Anterior cingulate cortex (tissue), 58 donors: ENCODE measurements around the gene PDZRN3.

Experiments used
- DNase-seq, 58 donors: peaks; one replicate each; lab custom pipeline; 2025; lab: John Stamatoyannopoulos, UW

Gene PDZRN3

DNA sequence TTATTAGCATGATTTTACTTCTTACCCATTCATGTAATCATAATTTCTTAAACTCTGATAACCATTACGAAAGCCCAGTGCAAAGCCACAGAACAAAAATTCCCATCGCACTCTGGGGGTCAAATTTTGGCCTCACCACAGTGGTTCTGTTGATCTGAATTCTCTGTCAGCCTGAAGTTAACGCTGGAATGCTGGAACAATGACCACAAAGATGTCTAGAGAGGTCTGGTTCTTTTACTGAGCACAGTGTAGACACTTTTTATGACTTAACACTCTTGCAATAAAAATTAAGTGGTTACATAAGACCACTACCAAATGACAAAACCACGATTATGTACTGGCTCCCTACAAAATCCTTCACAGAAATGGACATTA lies 94.7 kb downstream of the PDZRN3 start:
- DNase-seq = no peak

DNA sequence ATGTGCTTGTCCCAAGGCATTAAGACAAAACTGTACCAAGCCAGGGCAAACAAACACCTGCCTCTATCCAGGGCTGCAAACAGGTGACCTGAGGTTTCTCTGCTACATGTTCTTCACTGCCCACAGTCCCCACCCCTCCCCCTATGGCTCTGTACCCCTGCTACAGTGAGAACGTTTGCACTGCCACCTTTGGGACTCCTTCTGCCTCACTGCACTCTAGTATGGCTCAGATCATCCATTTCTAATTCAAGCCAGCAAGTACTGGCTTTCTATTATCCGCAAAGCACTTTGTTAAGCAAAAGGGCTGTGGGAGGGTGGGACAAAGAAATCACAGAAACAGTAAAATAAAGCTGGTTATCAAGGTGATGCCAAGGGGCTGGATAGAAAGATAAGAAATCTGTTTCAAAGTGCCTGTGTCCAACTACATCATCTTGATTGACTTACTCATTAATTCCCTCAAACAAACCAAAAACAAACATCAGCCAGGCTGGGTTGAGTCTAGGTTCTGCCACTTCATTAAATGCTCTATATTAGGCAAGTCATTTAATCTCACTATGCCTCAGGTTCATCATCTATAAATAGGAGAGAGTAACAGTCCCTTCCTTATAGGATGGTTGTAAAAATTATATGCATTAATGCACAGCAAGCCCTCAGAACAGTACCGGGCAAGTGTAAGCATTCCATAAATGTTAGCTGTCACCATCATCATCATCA lies 95.3 kb downstream of the PDZRN3 start:
- DNase-seq = no peak

DNA sequence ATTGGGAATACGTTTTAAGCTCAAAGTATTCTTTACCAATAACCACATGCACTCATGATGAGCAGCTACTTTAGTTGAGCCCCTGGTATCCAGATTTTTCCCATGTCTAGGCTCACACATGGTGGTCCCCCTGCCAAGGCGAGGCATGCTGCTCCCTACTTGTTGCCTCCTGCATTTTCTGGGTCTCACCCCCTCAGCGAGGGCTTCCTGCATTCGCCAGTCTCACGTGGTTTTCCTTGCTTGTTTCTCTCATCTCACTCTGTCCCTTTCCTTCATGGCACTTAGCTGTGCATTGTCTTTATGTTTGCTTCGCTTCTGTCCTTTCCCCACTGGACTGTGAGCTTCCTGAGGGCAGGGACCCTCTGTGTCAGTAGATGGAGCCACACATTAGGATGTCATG lies 99.2 kb downstream of the PDZRN3 start:
- no peak for DNase-seq

DNA sequence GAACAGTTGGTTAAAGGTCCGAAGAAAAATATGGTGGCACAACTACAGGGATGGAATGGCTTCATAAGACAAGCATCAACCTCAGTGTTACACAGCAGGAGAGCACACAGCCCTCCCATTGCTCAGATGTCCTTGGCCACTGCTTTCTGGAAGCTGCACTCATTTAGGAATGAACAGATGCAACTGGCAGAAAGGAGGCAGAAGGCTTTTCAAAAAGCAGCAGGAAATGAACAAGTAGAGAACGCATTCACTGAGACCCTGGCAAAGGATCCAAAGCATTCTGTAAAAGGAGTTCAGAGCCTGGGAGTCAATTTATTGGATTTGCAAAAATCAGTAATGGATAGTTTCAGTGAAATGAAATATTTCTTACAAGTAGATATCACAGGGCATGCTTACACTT lies 101.1 kb downstream of the PDZRN3 start:
- peak in 5 of 58 donors; percentile 9 to 58 (median 26) for DNase-seq

DNA sequence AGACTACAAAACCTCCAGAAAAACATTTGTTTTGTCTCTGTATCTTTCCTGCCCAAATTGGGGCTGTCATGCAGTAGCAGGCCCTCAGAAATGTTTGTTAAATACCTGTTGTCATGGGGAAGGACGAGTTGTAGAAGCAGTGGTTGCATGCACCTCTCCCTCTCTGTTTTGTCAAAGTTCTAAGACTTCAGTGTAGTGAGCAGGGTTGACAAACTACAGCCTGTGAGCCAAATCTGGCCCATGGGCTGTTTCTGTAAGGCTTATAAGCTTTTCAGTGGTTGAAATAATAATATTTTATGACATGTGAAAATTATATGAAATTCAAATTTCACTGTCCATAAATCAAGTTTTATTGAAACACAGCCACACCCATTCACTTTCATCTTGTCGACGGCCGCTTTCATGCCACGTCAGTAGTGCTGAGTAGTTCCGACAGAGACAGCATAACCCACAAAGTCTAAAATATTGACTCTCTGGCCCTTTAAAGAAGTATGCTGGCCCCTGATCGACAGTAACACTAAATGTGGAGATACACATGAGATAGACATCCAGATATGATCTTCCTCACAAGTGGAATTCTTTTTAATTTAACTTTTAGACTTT lies 102.9 kb downstream of the PDZRN3 start:
- DNase-seq = no peak

DNA sequence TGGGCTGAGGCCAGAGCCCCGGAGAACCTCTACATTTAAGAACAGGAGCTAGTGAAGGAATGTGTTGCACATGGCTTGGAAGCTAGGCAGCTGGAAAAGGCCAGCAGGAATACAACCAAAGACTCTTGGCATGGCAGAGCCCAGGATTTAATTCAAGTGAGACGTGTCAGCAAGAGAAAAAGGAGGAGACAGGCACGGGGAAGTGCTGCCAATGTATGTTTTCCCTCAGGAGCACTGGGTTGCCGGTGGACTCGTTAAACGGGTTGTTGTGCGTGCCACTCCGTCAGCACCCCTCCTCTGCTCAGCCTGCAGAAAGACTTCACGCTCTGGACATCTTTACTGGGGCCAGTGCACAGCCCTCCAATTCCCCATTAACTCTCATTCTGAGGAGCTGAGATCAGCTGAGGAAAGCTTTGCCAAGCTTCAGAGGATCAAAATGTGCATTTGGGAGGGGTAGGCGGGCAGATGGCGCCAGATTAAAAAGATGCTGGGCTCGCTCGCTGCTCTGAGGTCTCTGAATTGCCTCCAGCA lies 103.7 kb downstream of the PDZRN3 start:
- peak in 47 of 58 donors; percentile 9 to 87 (median 53) for DNase-seq

DNA sequence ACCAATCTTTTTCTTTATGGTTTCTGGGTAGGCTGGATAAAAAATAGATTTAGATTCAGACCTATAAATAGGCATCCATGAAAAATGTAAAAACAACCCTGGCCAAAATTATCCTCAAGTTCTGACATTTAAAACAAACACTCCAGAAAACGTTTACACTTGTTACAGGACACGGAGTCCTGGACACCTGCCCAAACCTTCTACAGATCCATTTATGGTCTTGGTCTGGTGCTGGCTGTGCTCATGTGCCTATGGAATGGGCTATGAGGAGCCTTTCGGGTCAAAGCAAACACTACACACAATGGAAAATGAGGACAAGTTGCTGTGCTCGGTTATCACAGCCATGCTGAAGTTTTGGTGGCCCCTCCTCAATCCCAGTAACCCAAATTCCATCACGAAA lies 108.1 kb downstream of the PDZRN3 start:
- no peak for DNase-seq

DNA sequence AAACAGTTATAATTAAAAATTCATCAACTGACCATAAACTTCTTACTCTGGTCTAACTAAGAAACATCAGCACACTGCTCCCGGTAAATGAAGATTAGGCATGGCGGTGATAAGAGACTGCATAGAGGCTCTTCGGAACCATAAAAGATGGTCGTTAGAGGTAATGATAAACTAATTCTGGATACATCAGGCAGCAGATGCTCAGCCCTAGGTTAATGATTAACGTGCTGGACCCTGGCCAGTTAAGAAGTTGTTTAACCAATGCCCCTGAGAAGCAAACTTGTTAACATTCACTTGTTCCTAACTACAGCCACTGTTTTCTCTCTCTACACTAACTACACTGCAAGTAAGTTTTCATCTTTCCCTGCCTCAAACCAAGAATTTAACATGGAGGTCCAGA lies 111.5 kb downstream of the PDZRN3 start:
- DNase-seq = no peak

DNA sequence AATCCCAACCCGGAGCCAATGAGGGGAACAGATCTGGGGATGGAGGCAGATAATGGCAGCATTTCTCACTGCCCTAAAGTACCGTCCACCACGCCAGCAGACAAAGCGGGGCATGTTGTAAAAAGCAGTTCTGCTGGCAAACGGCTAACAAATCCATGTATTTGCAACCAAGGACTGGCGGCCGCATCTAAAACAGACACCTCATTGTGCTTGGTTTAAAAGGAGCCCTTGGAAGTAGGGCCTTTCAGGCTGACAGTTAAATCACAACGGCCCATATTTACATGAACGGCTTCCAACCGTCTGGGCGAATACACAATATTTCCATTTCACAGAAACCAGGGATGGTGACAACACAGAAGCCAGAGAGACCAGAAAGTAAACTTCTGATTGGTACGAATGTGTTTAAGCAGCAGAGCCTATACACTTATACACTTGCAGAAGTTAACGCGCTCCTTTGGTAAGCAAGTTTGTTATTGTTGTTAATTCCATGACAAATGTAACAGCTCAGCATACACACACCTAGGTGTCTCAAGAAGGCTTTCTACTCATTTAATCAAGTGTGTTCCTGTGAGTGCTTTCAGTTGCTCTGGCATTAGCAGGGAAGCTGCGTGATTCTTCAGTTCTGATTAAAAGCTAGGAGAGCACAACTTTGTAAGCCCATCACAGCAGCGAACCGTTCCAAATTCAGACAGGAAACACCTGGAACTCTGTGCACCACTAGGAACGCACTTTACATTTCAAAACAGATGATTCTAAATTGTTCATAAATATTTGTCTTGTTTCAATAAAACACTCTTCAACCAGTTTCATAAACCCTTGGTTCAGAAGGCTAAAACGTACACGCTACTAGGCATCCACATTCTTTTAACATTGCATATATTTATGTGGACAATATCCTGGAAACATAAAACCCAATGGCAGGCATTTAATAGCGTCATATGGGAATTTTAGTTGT lies 112.9 kb downstream of the PDZRN3 start:
- DNase-seq = peak in 38 of 58 donors; percentile 8 to 67 (median 36)

DNA sequence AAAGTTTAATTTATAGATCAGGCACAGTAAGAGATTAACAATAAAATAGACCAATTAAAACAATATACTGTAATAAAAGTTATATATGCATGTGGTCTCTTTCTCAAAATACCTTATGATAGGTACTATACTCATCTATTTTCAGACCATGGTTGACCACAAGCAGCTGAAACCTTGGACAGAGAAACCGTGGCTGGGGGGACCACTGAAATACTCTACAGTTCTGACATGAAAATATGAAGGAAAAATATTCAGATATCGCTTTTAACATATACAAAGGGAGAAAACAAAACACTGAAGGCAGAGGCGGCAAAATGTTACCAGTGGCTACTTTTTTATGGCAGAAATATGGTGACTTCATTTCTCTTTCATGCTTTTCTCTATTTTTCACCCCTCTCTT lies 114.0 kb downstream of the PDZRN3 start:
- DNase-seq = no peak

DNA sequence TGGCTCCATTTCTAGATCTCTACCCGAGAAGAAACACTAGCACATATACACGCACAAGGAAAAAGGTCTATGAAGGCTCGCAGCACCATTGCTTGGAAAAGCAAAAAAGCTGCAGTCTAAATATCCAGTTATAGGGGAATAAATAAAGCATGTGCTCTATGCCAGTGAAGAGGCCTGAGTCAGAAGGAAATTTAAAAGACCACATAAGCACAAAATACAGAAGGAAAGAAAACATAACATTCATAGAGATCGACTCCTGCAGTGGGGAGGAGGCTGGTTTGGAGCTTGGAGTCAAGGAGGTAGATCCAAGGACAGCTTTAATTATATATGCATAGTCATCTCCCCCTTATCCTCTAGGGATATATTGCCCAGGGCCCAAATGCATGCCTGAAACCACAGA lies 114.4 kb downstream of the PDZRN3 start:
- DNase-seq = no peak

DNA sequence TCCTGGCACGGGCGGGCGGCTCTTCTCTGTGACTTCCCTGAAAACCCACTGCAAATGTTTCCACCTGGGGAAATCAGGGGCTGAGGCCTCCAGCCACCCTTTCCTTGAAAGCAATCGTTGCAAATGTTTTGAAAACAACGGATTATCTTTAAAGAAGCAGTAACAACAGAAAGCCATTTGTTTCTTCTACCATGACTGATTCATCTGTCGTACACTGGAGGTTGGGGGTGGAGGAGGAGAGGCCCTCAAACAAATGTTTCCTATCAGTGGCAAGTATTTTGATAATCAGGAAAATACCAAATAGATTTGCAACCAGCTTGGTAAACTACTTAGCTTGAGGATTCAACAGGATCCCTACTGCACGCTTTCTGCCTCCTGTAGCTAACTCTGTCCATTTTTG lies 114.9 kb downstream of the PDZRN3 start:
- no peak for DNase-seq

DNA sequence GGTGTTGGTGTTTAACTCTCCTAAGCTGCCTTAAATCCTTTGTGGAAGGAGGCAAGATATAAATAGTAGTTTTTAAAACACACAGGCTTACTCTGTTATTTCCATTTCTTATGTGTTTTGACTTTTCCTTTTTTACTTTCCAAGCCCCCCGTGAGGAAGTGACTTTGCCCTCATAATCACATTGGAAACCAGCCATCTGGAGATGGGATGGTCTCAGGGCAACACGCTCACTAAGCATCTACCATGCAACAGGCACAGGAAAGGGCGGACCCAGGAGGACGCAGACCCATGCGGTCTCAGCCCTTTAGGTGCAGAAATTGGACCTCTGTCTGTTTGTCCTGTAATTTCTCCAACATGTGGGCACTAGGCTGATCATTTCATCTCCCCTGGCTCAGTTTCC lies 115.7 kb downstream of the PDZRN3 start:
- no peak for DNase-seq

DNA sequence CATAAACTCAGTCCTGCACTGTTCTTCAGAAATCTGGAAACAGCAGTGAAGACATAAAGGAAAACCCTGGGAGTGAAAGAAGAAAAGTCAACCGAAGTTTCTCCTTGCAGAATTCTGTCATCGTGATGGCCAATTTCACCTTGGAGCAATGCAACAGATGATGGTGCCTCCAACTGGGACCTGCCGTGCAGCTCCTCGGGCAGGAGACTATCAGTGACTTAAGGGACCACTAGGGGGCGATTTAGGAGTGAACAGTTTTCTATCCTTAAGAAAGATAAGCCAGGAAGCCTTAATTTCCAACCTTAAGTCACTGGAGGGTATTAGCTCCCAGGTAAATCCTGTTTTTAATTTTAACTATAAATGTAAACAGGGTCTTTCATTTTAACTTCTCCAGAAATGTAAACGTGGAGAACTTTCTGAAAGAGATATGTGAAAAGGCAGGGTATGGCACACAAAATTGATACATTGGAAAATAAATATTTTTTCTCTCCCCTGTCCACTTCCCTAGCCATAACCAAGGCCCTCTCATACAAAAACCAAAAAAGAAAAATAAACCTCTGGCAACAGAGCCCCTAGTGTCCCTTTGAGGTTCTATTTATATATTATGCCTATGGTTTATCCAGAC lies 116.3 kb downstream of the PDZRN3 start:
- DNase-seq = peak in 26 of 58 donors; percentile 4 to 65 (median 24)

DNA sequence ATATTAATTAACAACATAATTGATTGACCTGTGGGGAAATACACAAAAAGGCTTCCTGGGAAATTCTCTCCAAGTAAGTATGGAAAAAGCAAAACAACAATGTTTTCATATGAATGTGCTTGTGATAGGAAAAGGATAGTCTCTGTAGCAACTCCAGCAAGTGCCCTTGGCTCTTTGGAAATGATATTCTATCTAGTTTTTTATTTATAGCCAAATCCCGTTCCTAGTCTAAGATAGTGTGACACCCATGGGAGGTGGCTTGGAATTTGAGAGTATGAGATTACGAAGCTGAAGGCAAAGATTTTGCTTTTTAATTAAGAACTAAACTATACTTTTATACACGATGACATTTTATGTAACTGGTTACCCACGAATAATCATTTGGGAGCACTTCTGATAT lies 119.9 kb downstream of the PDZRN3 start:
- no peak for DNase-seq

DNA sequence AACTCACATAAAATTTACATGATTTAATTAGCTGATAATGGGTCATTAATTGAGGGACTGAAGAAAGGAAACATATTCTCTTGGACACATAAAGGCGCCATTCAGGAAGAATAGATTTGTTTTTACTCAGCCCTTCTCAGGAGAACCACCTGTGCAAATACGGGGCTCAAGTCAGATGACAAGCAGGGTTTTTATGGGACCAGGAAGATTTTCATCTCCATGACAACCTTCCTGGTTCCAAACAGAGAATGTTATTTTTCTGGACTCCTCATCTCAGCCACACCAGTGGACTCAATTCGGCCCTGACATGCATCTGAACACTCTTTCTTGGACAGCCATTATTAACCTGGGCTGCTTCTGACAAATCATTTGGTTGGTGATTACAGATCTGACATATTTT lies 120.5 kb downstream of the PDZRN3 start:
- DNase-seq = no peak

DNA sequence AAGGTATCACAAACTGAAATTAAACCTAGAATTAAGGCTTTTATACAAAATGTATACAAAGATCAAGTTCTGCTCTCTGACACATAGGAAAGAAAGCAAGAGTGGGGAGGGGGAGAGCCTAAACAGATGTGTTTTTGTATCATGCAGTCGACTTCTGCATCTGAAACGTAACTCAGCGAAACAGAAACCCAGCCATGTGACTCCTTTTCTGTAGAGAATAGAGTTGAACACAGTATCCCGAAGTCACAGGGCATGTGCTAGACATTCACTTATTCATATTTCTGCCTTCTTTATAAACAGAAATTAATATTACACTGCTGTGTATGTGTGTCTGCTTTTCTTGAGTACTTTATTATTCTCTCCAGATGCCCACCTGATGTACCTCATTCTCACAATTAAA lies 121.0 kb downstream of the PDZRN3 start:
- DNase-seq = no peak

DNA sequence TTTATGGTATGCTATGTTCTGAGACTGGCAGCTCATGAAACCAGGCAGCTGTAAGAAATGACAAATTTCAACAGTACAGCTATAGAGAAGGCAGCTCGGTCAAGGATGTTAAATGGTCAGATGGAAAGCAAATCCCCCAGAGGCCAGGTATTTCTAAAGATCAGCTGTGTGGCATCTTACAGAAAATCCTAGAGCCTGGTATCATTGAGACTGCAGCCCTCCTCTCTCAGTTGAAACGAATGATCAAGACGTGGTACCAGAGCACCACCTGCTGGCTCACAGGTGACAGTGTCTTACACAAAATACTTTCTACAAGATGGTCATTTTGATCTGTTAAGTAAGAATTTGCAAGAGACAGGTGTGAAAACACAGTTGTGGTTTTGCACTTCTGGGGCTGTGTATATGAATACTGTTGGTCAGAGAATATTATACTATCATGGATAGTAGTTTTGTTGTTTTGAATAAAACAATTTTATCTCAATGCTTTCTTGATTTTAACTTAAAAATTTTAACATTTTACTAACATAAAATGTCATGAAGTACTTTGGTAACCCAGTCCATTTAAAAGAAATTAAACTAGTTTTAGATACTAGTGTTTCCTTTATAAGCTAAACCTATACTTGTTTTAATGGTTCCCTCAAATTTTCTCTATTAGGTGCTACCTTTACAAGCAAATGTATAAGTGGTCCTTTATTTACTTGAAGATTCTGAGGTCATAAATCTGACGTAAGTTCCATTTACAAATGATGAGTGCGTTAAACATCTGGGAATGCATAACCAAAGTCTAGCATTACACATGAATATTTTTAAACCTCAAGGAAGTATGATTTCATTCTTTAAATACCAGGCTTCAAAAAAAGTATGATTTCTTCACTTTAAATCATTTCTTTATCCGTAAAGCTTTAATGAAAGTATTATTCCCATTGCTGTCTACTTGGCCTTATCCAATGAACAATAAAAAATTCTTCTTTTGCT lies 121.8 kb downstream of the PDZRN3 start:
- DNase-seq = peak in 47 of 58 donors; percentile 10 to 80 (median 34)

DNA sequence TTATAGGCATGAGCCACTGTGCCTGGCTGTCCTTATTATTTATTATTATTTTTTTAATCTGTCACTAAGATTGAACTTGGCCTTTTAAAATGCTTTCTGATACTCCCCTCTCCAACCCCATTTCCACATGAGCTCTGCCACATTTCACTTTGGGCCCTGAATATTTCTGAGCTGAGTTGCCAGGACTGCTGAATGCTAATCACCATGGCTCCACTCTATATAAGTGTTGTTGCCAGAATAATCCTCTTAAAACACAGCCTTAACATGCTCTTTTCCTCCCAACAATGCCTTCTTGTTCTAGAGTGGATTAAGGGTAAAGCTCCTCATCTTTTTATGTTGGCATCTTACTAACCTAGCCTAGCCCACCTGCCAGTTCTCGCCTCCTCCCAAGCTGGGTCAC lies 124.4 kb downstream of the PDZRN3 start:
- no peak for DNase-seq
